PFSK-1 (cell line): ENCODE measurements around the gene PSEN2.

Experiments used
- POLR2AphosphoS5 ChIP-seq: IDR thresholded peaks from 2 replicates; pipeline ENCODE4 v1.6.1; 2012; ENCODE audit warnings: low read depth, mild to moderate bottlenecking, control low read depth, low read length, moderate library complexity
- REST ChIP-seq, 2 experiments: IDR thresholded peaks; 2 replicates each; pipeline versions ENCODE4 v1.6.1 to v1.8.0; 2011 to 2012; ENCODE audit warnings: low read depth in 2 of 2, low read length in 2 of 2, control low read depth in 1 of 2, inconsistent platforms in 1 of 2, mild to moderate bottlenecking in 1 of 2, moderate library complexity in 1 of 2; ENCODE audit not compliant: insufficient read depth in 1 of 2
- SIN3A ChIP-seq: IDR thresholded peaks from 2 replicates; pipeline ENCODE4 v1.6.1; 2012; ENCODE audit warnings: mild to moderate bottlenecking, low read length, moderate library complexity, borderline replicate concordance; ENCODE audit not compliant: insufficient read depth
- TAF1 ChIP-seq: IDR thresholded peaks from 2 replicates; pipeline ENCODE4 v1.6.1; 2012; ENCODE audit warnings: low read length, control low read depth, borderline replicate concordance; ENCODE audit not compliant: insufficient read depth

DNA sequence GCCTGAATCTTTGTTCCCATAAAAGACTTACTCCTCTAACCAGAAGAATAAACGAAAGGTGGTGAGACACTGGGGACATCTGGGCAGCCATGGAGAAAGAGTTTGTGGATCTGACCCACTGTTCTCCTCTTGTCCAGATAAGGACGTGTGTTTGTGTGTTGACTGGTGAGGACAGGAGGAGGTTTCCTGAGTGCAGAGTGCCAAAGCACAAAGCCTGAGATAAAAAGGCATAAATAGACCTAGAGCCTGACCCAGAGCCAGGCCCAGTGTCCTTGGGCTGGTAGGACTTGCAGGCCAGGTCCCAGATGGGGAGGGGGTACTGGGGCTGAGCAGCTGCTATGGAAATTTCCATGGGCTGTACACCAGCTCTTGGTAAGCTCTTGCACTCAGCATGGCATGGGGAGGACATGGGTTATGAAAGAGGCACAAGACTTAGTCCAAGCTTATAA, 50.1 kb downstream of the PSEN2 start:
- TF ChIP-seq POLR2AphosphoS5: no peak
- TF ChIP-seq SIN3A: no peak
- TF ChIP-seq TAF1: no peak
- TF ChIP-seq REST (IDR thresholded peaks at IDR 0.05; ENCODE audit: insufficient read depth in 1 of 2, low read depth in 2 of 2, low read length in 2 of 2): no peak
